ENCODE measurements around the gene CDCP1.
"Not testable (repeated sequence)": the region's sequence is repeated elsewhere in the genome, so short reads cannot be mapped to it uniquely, and the experiment has no call there.

CDCP1 gene

GRCh38 chr3:45088543-45089358 lies 57.4 kb downstream of the CDCP1 start:
- Histone ChIP-seq H3K9ac (ENCODE audit: low read depth, low read length) (no peak overlapping the region), H3K4me1 (ENCODE audit: control insufficient read depth, insufficient read depth, low read length) (peaks cover 31% of the 10 kb centered on the region)

GRCh38 chr3:45087155-45087554 lies 59.0 kb downstream of the CDCP1 start:
- Histone ChIP-seq H3K4me2 (ENCODE audit: low read length) (no peak overlapping the region), H3K27me3 (ENCODE audit: control insufficient read depth, insufficient read depth, low read length) (no peaks in the 10 kb centered on the region), H3K9ac (ENCODE audit: low read depth, low read length) (no peak overlapping the region), H3K4me3 (ENCODE audit: low read length) (no peak overlapping the region), H3K36me3 (ENCODE audit: insufficient read depth, low read length) (no peaks in the 10 kb centered on the region), H3K4me1 (ENCODE audit: control insufficient read depth, insufficient read depth, low read length) (peaks cover 27% of the 10 kb centered on the region), H3K9me3 (replicated peaks; ENCODE audit: low read length) (no peaks in the 10 kb centered on the region)

More at GRCh38 chr3:45088543-45089358, 57.4 kb downstream of the CDCP1 start:
- Histone ChIP-seq H3K36me3 (ENCODE audit: insufficient read depth, low read length) (no peaks in the 10 kb centered on the region), H3K27me3 (ENCODE audit: control insufficient read depth, insufficient read depth, low read length) (no peaks in the 10 kb centered on the region), H3K9me3 (replicated peaks; ENCODE audit: low read length) (no peaks in the 10 kb centered on the region), H3K4me2 (ENCODE audit: low read length) (no peak overlapping the region), H3K4me3 (ENCODE audit: low read length) (no peak overlapping the region)

GRCh38 chr3:45084820-45085816 lies 61.1 kb downstream of the CDCP1 start:
- Histone ChIP-seq H3K4me1 (ENCODE audit: control insufficient read depth, insufficient read depth, low read length) (peaks cover 31% of the 10 kb centered on the region), H3K4me3 (ENCODE audit: low read length) (no peak overlapping the region), H3K9ac (ENCODE audit: low read depth, low read length) (no peak overlapping the region), H3K4me2 (ENCODE audit: low read length) (peak overlapping the region; percentile 22), H3K36me3 (ENCODE audit: insufficient read depth, low read length) (no peaks in the 10 kb centered on the region), H3K27me3 (ENCODE audit: control insufficient read depth, insufficient read depth, low read length) (no peaks in the 10 kb centered on the region), H3K9me3 (replicated peaks; ENCODE audit: low read length) (no peaks in the 10 kb centered on the region)

- H3K4me2 ChIP-seq (ENCODE audit: low read length) = no peak overlapping the region
- H3K4me1 ChIP-seq (ENCODE audit: control insufficient read depth, insufficient read depth, low read length) = peaks cover 31% of the 10 kb centered on the region
- H3K36me3 ChIP-seq (ENCODE audit: insufficient read depth, low read length) = no peaks in the 10 kb centered on the region
- no peak overlapping the region for H3K4me3 ChIP-seq (ENCODE audit: low read length)
- no peak overlapping the region for H3K9ac ChIP-seq (ENCODE audit: low read depth, low read length)
- no peaks in the 10 kb centered on the region for H3K9me3 ChIP-seq (replicated peaks; ENCODE audit: low read length)
- no peaks in the 10 kb centered on the region for H3K27me3 ChIP-seq (ENCODE audit: control insufficient read depth, insufficient read depth, low read length)
Observed at GRCh38 chr3:45084361-45084760, 61.8 kb downstream of the CDCP1 start.

GRCh38 chr3:45083023-45083422 lies 63.2 kb downstream of the CDCP1 start:
- H3K27me3 ChIP-seq (ENCODE audit: control insufficient read depth, insufficient read depth, low read length) = no peaks in the 10 kb centered on the region

GRCh38 chr3:45082142-45082538 lies 64.0 kb downstream of the CDCP1 start:
- Histone ChIP-seq H3K27me3 (ENCODE audit: control insufficient read depth, insufficient read depth, low read length) (no peaks in the 10 kb centered on the region), H3K4me3 (ENCODE audit: low read length) (no peak overlapping the region), H3K4me1 (ENCODE audit: control insufficient read depth, insufficient read depth, low read length) (peaks cover 31% of the 10 kb centered on the region), H3K36me3 (ENCODE audit: insufficient read depth, low read length) (no peaks in the 10 kb centered on the region), H3K9ac (ENCODE audit: low read depth, low read length) (no peak overlapping the region), H3K9me3 (replicated peaks; ENCODE audit: low read length) (no peaks in the 10 kb centered on the region), H3K4me2 (ENCODE audit: low read length) (no peak overlapping the region)

More at GRCh38 chr3:45083023-45083422, 63.2 kb downstream of the CDCP1 start:
- Histone ChIP-seq H3K4me1 (ENCODE audit: control insufficient read depth, insufficient read depth, low read length) (peaks cover 31% of the 10 kb centered on the region), H3K9ac (ENCODE audit: low read depth, low read length) (no peak overlapping the region), H3K9me3 (replicated peaks; ENCODE audit: low read length) (no peaks in the 10 kb centered on the region), H3K4me2 (ENCODE audit: low read length) (no peak overlapping the region), H3K36me3 (ENCODE audit: insufficient read depth, low read length) (no peaks in the 10 kb centered on the region), H3K4me3 (ENCODE audit: low read length) (no peak overlapping the region)

- H3K4me2 ChIP-seq (ENCODE audit: low read length) = no peak overlapping the region
- H3K36me3 ChIP-seq (ENCODE audit: insufficient read depth, low read length) = no peaks in the 10 kb centered on the region
- no peak overlapping the region for H3K4me3 ChIP-seq (ENCODE audit: low read length)
- no peak overlapping the region for H3K9ac ChIP-seq (ENCODE audit: low read depth, low read length)
- no peaks in the 10 kb centered on the region for H3K27me3 ChIP-seq (ENCODE audit: control insufficient read depth, insufficient read depth, low read length)
- H3K9me3 ChIP-seq (replicated peaks; ENCODE audit: low read length) = no peaks in the 10 kb centered on the region
- peaks cover 31% of the 10 kb centered on the region for H3K4me1 ChIP-seq (ENCODE audit: control insufficient read depth, insufficient read depth, low read length)
Observed at GRCh38 chr3:45081506-45082141, 64.6 kb downstream of the CDCP1 start.

GRCh38 chr3:45080824-45081223 lies 65.4 kb downstream of the CDCP1 start:
- Histone ChIP-seq H3K4me3 (ENCODE audit: low read length) (no peak overlapping the region), H3K27me3 (ENCODE audit: control insufficient read depth, insufficient read depth, low read length) (no peaks in the 10 kb centered on the region), H3K9ac (ENCODE audit: low read depth, low read length) (no peak overlapping the region), H3K4me2 (ENCODE audit: low read length) (no peak overlapping the region), H3K36me3 (ENCODE audit: insufficient read depth, low read length) (no peaks in the 10 kb centered on the region), H3K9me3 (replicated peaks; ENCODE audit: low read length) (no peaks in the 10 kb centered on the region), H3K4me1 (ENCODE audit: control insufficient read depth, insufficient read depth, low read length) (peaks cover 27% of the 10 kb centered on the region)

GRCh38 chr3:45079715-45080114 lies 66.5 kb downstream of the CDCP1 start:
- Histone ChIP-seq H3K9ac (ENCODE audit: low read depth, low read length) (no peak overlapping the region), H3K27me3 (ENCODE audit: control insufficient read depth, insufficient read depth, low read length) (no peaks in the 10 kb centered on the region), H3K4me1 (ENCODE audit: control insufficient read depth, insufficient read depth, low read length) (peaks cover 17% of the 10 kb centered on the region), H3K4me3 (ENCODE audit: low read length) (no peak overlapping the region), H3K9me3 (replicated peaks; ENCODE audit: low read length) (no peaks in the 10 kb centered on the region), H3K4me2 (ENCODE audit: low read length) (no peak overlapping the region), H3K36me3 (ENCODE audit: insufficient read depth, low read length) (no peaks in the 10 kb centered on the region)

- H3K9ac ChIP-seq (ENCODE audit: low read depth, low read length) = no peak overlapping the region
- no peaks in the 10 kb centered on the region for H3K36me3 ChIP-seq (ENCODE audit: insufficient read depth, low read length)
- H3K4me3 ChIP-seq (ENCODE audit: low read length) = no peak overlapping the region
- H3K4me1 ChIP-seq (ENCODE audit: control insufficient read depth, insufficient read depth, low read length) = peaks cover 14% of the 10 kb centered on the region
- H3K27me3 ChIP-seq (ENCODE audit: control insufficient read depth, insufficient read depth, low read length) = no peaks in the 10 kb centered on the region
- no peak overlapping the region for H3K4me2 ChIP-seq (ENCODE audit: low read length)
- H3K9me3 ChIP-seq (replicated peaks; ENCODE audit: low read length) = no peaks in the 10 kb centered on the region
Observed at GRCh38 chr3:45078910-45079522, 67.2 kb downstream of the CDCP1 start.

- not testable (repeated sequence) for H3K4me2 ChIP-seq (ENCODE audit: low read length); H3K36me3 ChIP-seq (ENCODE audit: insufficient read depth, low read length); H3K4me3 ChIP-seq (ENCODE audit: low read length); H3K9me3 ChIP-seq (replicated peaks; ENCODE audit: low read length); H3K27me3 ChIP-seq (ENCODE audit: control insufficient read depth, insufficient read depth, low read length); H3K9ac ChIP-seq (ENCODE audit: low read depth, low read length)
- peaks cover 14% of the 10 kb centered on the region for H3K4me1 ChIP-seq (ENCODE audit: control insufficient read depth, insufficient read depth, low read length)
Observed at GRCh38 chr3:45078256-45078655, 67.9 kb downstream of the CDCP1 start.

Measured in skeletal muscle satellite cell (primary cell).